SKM-1 (cell line): ENCODE data around the gene POU2F1.

Experiments used
- DNase-seq: peaks from one replicate; lab custom pipeline; 2025; ENCODE audit not compliant: unreplicated experiment; lab: John Stamatoyannopoulos, UW

The POU2F1 gene

GRCh38 chr1:167413328-167413727, 192.6 kb downstream of the POU2F1 start:
- no peak for DNase-seq

GRCh38 chr1:167416506-167416905, 195.8 kb downstream of the POU2F1 start:
- no peak for DNase-seq

DNA sequence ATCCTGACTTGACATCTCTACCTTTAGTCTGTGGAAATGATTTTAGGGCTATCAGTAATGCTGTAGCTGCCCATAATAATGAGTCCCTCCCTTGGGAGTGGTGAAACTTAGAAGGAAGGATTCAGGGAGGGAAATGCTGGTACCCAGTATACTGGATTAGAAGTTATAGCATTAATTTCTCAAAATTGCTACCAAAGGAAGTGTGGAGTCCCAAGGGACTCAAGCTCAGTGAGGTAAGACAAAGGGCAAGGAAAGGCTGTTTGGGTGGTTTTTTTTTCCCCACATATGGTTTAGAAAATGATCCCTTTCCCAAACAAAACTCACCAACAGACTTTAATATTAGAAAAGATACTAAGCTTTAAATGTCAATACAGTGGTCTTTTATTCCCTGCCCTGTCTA, 197.7 kb downstream of the POU2F1 start:
- no peak for DNase-seq

GRCh38 chr1:167419245-167419644, 198.6 kb downstream of the POU2F1 start:
- no peak for DNase-seq

- no peak for DNase-seq
Measured at GRCh38 chr1:167420510-167420909, 199.8 kb downstream of the POU2F1 start.

DNA sequence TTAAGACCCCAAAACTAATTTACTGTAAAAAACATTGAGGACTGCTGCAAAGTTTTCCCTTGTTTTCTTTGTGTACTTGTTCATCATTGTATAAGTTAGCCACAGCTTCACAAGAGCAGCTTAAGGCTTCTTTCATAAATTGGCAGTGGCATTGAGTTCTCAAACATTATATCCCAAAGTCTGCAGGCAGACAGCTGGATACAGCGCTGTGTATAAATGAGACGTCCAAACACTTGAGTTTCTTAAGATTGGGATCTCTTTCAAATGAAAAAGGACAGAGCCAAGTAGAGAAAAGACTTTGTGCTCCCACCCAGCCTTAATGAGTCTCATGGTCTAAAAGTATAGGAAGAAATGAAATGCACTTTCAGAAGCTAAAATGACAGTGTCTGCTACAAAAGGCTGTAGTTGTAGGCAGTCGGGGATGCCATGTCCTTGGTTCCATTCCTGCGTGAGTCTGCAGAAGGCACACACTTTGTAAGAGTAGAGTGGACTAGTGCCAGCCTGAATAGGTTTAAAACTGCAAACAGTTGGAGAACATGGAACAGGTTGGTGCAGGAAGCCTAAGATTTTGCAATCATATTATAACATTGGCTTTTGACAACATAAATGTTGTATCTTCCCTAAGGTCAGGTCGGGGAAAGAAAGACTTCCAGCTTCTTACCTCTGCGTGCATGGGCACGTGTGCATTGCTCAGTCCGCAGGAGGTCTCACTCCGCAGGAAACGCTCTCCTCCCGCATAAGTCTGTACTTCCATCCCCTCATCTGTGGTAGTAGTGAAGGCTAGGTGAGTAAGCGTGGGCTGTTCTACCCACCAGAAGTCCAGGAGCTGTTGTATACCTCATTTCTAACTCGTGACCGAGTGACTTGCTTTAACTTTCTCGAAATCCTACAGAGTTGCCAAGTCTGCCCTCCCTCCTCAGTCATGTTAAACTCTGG, 203.3 kb downstream of the POU2F1 start:
- no peak for DNase-seq

GRCh38 chr1:167425482-167425881, 204.8 kb downstream of the POU2F1 start:
- DNase-seq = no peak

- no peak for DNase-seq
Measured at GRCh38 chr1:167426716-167427115, 206.0 kb downstream of the POU2F1 start.

GRCh38 chr1:167427848-167428247, 207.2 kb downstream of the POU2F1 start:
- DNase-seq = no peak

- no peak for DNase-seq
Measured at GRCh38 chr1:167428395-167428794, 207.7 kb downstream of the POU2F1 start.

DNA sequence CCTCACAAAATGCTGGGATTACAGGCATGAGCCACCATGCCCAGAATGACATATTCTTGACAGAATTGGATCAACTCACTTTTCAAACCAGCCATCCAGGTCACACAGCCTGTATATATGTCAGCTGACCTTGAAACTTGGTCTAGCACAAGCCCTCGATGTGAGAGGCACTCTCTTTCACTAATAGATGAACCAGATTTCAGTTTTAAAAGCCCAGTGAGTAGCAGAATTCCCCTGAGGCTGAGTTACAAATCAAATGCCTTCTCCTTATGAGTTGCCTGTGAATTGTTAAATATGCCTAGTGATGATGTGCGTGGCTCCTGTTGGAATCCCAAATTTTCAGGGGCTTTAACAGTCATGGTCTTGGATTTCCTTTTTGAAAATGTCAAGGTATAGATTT, 208.9 kb downstream of the POU2F1 start:
- no peak for DNase-seq

- no peak for DNase-seq
Measured at GRCh38 chr1:167430134-167430848, 209.6 kb downstream of the POU2F1 start.

- no peak for DNase-seq
Measured at GRCh38 chr1:167430849-167431242, 210.2 kb downstream of the POU2F1 start.

GRCh38 chr1:167431261-167431908, 210.7 kb downstream of the POU2F1 start:
- no peak for DNase-seq

- DNase-seq = no peak
Measured at GRCh38 chr1:167431909-167432650, 211.4 kb downstream of the POU2F1 start.

DNA sequence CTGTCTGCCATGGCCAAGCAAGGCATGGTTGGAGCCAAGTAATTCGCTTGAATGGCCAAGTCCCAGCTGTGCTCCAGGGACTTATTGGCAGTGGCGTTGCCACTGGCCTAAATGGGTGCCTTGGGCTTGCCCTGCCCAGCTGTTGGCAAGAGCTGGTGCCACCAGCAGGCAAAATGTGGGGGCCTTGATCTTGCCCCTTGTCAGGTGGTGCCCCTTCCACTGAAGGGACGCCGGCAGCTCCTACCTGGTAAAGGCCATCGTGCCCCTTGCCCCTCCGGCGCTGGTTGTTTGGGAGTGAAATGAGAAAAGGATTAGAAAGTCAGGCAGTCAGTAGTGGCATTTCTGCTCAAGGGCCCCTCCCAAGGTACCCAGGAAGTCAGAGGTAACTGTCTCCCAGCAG, 212.1 kb downstream of the POU2F1 start:
- DNase-seq = no peak

DNA sequence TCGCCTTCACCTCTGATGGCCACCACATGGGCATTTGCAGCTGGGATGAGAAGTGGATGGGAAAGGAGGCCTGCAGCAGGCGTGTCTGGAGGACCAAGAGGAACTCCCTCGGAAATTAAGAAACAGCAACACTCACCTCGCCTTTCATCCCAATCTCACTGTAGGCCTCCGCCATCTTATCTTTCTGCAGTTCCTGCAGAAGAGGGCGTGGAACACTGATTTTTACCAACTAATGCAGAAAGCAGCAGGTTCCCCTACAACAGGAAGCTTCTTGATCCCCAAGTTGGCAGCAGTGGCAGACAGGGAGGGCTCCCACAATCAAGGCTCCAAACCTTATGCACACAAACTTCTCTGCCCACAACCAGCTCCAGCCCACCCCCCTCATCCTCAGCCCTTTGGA, 213.2 kb downstream of the POU2F1 start:
- no peak for DNase-seq

DNA sequence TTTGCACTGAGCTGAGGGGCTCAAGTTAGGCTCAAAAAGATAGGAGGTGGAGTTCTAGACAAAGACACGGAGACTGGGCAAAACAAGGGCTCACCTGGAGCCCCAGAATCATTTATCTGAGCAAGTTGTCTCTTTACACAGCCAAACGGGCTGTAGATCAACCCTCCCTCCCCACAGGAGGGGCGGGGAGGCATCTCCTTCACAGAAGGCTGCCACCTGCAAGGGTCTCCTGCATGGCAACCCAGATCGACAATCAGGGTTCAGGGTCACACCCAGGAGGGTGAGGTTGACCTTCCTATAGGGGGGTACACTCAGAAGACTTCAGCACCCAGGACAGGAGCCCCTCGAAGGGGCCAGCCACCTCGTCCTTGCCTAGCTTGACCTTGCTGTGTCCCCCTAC, 213.6 kb downstream of the POU2F1 start:
- DNase-seq = no peak

- DNase-seq = no peak
Measured at GRCh38 chr1:167435484-167435883, 214.8 kb downstream of the POU2F1 start.

DNA sequence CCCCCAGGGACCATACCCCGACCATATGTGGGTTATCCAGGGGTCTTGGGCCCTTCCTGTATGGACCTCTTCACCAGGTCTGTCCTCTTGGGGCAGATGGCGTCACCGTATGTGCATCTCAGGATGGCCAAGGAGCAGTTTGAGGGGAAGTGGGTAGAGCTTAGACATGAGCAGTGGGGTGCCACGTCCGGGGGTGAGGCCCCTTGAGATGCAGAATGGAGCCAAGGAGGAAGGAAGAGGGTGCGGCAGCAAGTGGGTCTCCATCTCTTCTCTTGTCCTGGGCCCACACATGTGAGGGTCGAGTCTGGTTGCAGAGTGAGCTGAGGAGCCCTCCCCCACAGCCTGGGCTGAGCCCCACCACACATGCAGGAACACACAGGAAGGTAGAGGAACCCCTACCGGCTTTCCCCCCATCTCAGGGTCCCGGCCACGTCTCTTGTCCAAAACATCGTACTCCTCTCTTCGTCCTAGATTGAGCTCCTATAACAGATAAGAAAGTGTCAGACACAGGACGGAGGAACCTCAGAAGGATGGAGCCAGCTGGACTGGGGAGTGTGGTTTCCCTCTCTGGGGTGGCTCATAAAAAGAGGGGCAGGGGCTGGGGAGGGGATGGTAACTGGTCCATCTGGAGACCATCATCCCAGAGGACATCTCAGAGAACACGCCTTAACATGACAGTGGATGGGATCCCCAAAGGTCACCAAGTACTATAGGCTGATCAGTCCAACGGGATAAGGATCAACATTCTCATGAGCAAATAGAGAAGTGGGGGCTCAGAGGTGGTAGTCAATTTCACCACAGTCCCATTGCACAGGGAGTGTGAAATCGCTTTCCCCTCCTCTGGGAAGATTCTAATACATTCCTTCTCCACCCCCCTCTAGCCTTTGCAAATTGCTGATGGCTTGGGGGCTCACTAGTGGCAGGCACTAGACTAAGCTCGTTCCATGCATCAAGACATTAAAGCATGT, 217.8 kb downstream of the POU2F1 start:
- DNase-seq = no peak
